ENCODE data around the gene HABP4.

DNA sequence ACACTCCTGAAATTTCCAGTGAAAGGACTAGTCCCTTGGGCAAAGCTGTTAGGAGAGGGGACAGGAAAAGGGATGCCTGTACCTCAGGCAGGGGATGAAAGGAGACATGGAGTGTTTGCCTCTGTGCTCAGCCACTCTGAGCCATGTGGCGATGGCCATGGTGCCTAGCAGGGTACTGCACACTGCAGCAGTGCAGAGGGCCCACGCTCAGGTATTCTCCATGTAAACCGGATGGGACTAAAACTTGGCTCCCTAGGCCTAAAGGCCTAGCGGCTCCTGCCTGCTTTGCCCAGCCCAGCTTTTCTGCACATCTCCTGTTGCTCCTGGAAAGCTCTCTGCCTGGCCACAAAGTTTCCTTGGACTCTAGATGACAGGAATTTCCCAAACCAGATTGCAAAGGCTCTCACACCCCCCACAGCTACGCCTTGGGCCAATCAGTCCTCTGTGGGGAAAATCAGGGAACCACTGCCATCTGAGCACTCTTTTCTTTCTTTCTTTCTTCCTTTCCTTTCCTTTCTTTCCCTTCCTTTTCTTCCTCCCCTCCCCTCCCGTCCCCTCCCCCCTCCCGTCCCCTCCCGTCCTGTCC is 44.3 kb downstream of the HABP4 start:
- TF ChIP-seq, protein P1, sequence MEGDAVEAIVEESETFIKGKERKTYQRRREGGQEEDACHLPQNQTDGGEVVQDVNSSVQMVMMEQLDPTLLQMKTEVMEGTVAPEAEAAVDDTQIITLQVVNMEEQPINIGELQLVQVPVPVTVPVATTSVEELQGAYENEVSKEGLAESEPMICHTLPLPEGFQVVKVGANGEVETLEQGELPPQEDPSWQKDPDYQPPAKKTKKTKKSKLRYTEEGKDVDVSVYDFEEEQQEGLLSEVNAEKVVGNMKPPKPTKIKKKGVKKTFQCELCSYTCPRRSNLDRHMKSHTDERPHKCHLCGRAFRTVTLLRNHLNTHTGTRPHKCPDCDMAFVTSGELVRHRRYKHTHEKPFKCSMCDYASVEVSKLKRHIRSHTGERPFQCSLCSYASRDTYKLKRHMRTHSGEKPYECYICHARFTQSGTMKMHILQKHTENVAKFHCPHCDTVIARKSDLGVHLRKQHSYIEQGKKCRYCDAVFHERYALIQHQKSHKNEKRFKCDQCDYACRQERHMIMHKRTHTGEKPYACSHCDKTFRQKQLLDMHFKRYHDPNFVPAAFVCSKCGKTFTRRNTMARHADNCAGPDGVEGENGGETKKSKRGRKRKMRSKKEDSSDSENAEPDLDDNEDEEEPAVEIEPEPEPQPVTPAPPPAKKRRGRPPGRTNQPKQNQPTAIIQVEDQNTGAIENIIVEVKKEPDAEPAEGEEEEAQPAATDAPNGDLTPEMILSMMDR (IDR thresholded peaks at IDR 0.05; ENCODE audit: low read depth, low read length, poor library complexity, severe bottlenecking) = no peak
- TF ChIP-seq EZH2phosphoT487 (IDR thresholded peaks at IDR 0.05; ENCODE audit: borderline replicate concordance, low read length) = no peak
